Activated CD8-positive, alpha-beta T cell treated with anti-CD3 and anti-CD28 coated beads for 36 hours (primary cell): Measurements from ENCODE around the gene ATRN. TPM values are rescaled to one million over a fixed set of nuclear protein-coding genes. Genes with fewer than 3 reads are reported as not detected.

Source experiments
- ATAC-seq: fragments of 200-7000 bp; cut with Tn5 transposase; one replicate; pipeline ENCODE4 v1.10.0; 2021; ENCODE audit warnings: mild to moderate bottlenecking, moderate library complexity
- CTCF ChIA-PET: fragments of 350-600 bp; sonication (Branson Sonifier 250); formaldehyde crosslinking; loops from one replicate; lab custom pipeline; 2021; ENCODE audit warnings: antibody characterized with exemption; lab: Charles Lee
- POLR2A ChIA-PET: fragments of 350-600 bp; sonication (Branson Sonifier 250); formaldehyde crosslinking; loops from one replicate; lab custom pipeline; 2021; ENCODE audit warnings: antibody characterized with exemption; lab: Charles Lee
- DNase-seq: peaks from one replicate; pipeline ENCODE4 v3.0.0-alpha.2; 2020
- H3K27ac Mint-ChIP-seq: one replicate; pipeline ENCODE4 v1.8.0; 2021; ENCODE audit warnings: mild to moderate bottlenecking, mixed read lengths
- H3K27me3 Mint-ChIP-seq: one replicate; pipeline ENCODE4 v1.8.0; 2021; ENCODE audit warnings: mixed read lengths
- H3K36me3 Mint-ChIP-seq: one replicate; pipeline ENCODE4 v1.8.0; 2021; ENCODE audit warnings: low read depth, mixed read lengths
- H3K4me1 Mint-ChIP-seq: one replicate; pipeline ENCODE4 v1.8.0; 2021; ENCODE audit warnings: low read depth, mixed read lengths
- H3K4me3 Mint-ChIP-seq: one replicate; pipeline ENCODE4 v1.8.0; 2021; ENCODE audit warnings: mild to moderate bottlenecking, moderate library complexity, mixed read lengths
- H3K9me3 Mint-ChIP-seq: one replicate; pipeline ENCODE4 v1.8.0; 2021; ENCODE audit warnings: mixed read lengths
- CTCF ChIP-seq: fragments of 200-600 bp; IDR thresholded peaks from one replicate; pipeline ENCODE4 v1.8.0; 2022; ENCODE audit warnings: antibody characterized with exemption, mild to moderate bottlenecking
- intact Hi-C: fragments of 100-400 bp; cut with micrococcal nuclease; formaldehyde crosslinking; loops from one replicate; pipeline ENCODE4 v1.10.0; 2022
- total RNA-seq, 2 experiments: library from RNA; stranded (reverse); gene quantifications; one replicate each; pipeline ENCODE4 v1.2.3, GENCODE V29; 2021

The ATRN gene
- total RNA-seq, 2 experiments from 2014 or later: 8.2 to 8.6 TPM

GRCh38 chr20:3464166-3464565 is 6.7 kb upstream of the ATRN start:
- Mint-ChIP-seq H3K4me1 (no peaks in the 10 kb centered on the region), H3K36me3 (no peaks in the 10 kb centered on the region), H3K4me3 (no peak overlapping the region), H3K27me3 (peaks cover 5% of the 10 kb centered on the region), H3K27ac (no peak overlapping the region), H3K9me3 (no peaks in the 10 kb centered on the region)
- DNase-seq (no peak), ATAC-seq (no peak)
- CTCF ChIA-PET: no interaction called here
- no peak for TF ChIP-seq CTCF
- POLR2A ChIA-PET: no interaction called here
- intact Hi-C loops: no loop called here

- ChIA-PET POLR2A (no interaction called here), CTCF (no interaction called here)
- no peak for TF ChIP-seq CTCF
- ATAC-seq: no peak
- Mint-ChIP-seq H3K4me3 (no peak overlapping the region), H3K36me3 (no peaks in the 10 kb centered on the region), H3K27ac (no peak overlapping the region), H3K4me1 (peaks cover 3% of the 10 kb centered on the region), H3K9me3 (no peaks in the 10 kb centered on the region), H3K27me3 (peaks cover 5% of the 10 kb centered on the region)
- DNase-seq: no peak
- intact Hi-C loops: no loop called here
Measured at GRCh38 chr20:3465301-3465700, 5.5 kb upstream of the ATRN start.

GRCh38 chr20:3470208-3470626 is 601 bp upstream of the ATRN start:
- Mint-ChIP-seq H3K36me3 (peaks cover 2% of the 10 kb centered on the region), H3K27ac (peak overlapping the region; percentile 81), H3K4me1 (peaks cover 30% of the 10 kb centered on the region), H3K4me3 (peak overlapping the region; percentile 95), H3K9me3 (no peaks in the 10 kb centered on the region), H3K27me3 (peaks cover 3% of the 10 kb centered on the region)
- no peak for ATAC-seq
- intact Hi-C loops: no loop called here
- no peak for DNase-seq
- ChIA-PET CTCF (interaction anchor here (1.1 kb wide), 1 partner anchor 241 kb away, joined by 3 read pairs; no protein-coding TSS in a partner anchor), POLR2A (interaction anchor here (0.8 to 1.0 kb wide), 3 partner anchors 15 to 66 kb away, joined by 3 read pairs; no protein-coding TSS in a partner anchor)
- no peak for TF ChIP-seq CTCF

- Mint-ChIP-seq H3K36me3 (peaks cover 2% of the 10 kb centered on the region), H3K27ac (peak overlapping the region; percentile 79), H3K4me1 (peaks cover 30% of the 10 kb centered on the region), H3K27me3 (no peaks in the 10 kb centered on the region), H3K4me3 (peak overlapping the region; percentile 95), H3K9me3 (no peaks in the 10 kb centered on the region)
- intact Hi-C loops: no loop called here
- CTCF ChIA-PET: no interaction called here
- DNase-seq (peak; percentile 14), ATAC-seq (peak; percentile 6)
- POLR2A ChIA-PET: no interaction called here
- TF ChIP-seq CTCF: no peak
Measured at GRCh38 chr20:3471397-3472021, 691 bp downstream of the ATRN start.

GRCh38 chr20:3472105-3472504 is 1.3 kb downstream of the ATRN start:
- H3K27ac Mint-ChIP-seq: no peak overlapping the region

More at GRCh38 chr20:3472105-3472504, 1.3 kb downstream of the ATRN start:
- Mint-ChIP-seq H3K4me1 (peaks cover 30% of the 10 kb centered on the region), H3K4me3 (peak overlapping the region; percentile 95), H3K27me3 (no peaks in the 10 kb centered on the region), H3K9me3 (no peaks in the 10 kb centered on the region), H3K36me3 (peaks cover 2% of the 10 kb centered on the region)
- DNase-seq (no peak), ATAC-seq (no peak)
- ChIA-PET POLR2A (interaction anchor here (0.8 kb wide), 1 partner anchor 174 kb away, joined by 3 read pairs; no protein-coding TSS in a partner anchor), CTCF (no interaction called here)
- intact Hi-C loops: no loop called here
- no peak for TF ChIP-seq CTCF
